ENCODE results near the gene PRPSAP2.
"Not testable (repeated sequence)": the region's sequence is repeated elsewhere in the genome, so short reads cannot be mapped to it uniquely, and the experiment has no call there.

The PRPSAP2 gene

GRCh38 chr17:18857864-18858566 lies at the start of gene PRPSAP2:
Gene PRPSAP2, plus strand, starts transcription at chr17:18858131. Its CDS starts 7,703 bp downstream, at chr17:18865834.
- peak; percentile 78 to 91 for DNase-seq (ENCODE audit: low read depth in 1 of 2, low spot score in 1 of 2)

- DNase-seq (ENCODE audit: low read depth in 1 of 2, low spot score in 1 of 2) = not testable (repeated sequence)
Observed at GRCh38 chr17:18815924-18816323, 42.0 kb upstream of the PRPSAP2 start.

GRCh38 chr17:18816489-18817371 lies 41.2 kb upstream of the PRPSAP2 start:
- peak in 1 of 2 donors; percentile 49 for DNase-seq (ENCODE audit: low read depth in 1 of 2, low spot score in 1 of 2)

GRCh38 chr17:18821430-18821829 lies 36.5 kb upstream of the PRPSAP2 start:
- not testable (repeated sequence) for DNase-seq (ENCODE audit: low read depth in 1 of 2, low spot score in 1 of 2)

- not testable (repeated sequence) for DNase-seq (ENCODE audit: low read depth in 1 of 2, low spot score in 1 of 2)
Observed at GRCh38 chr17:18827613-18828012, 30.3 kb upstream of the PRPSAP2 start.

- DNase-seq (ENCODE audit: low read depth in 1 of 2, low spot score in 1 of 2) = no peak
Observed at GRCh38 chr17:18848501-18848900, 9.4 kb upstream of the PRPSAP2 start.

- DNase-seq (ENCODE audit: low read depth in 1 of 2, low spot score in 1 of 2) = no peak
Observed at GRCh38 chr17:18850679-18851078, 7.3 kb upstream of the PRPSAP2 start.

- DNase-seq (ENCODE audit: low read depth in 1 of 2, low spot score in 1 of 2) = no peak
Observed at GRCh38 chr17:18851201-18851600, 6.7 kb upstream of the PRPSAP2 start.

- no peak for DNase-seq (ENCODE audit: low read depth in 1 of 2, low spot score in 1 of 2)
Observed at GRCh38 chr17:18854956-18855355, 3.0 kb upstream of the PRPSAP2 start.

- peak; percentile 59 to 88 for DNase-seq (ENCODE audit: low read depth in 1 of 2, low spot score in 1 of 2)
Observed at GRCh38 chr17:18855831-18856569, 1.9 kb upstream of the PRPSAP2 start.

GRCh38 chr17:18856570-18856915 lies 1.4 kb upstream of the PRPSAP2 start:
- no peak for DNase-seq (ENCODE audit: low read depth in 1 of 2, low spot score in 1 of 2)

- no peak for DNase-seq (ENCODE audit: low read depth in 1 of 2, low spot score in 1 of 2)
Observed at GRCh38 chr17:18858567-18859245, 775 bp downstream of the PRPSAP2 start.

GRCh38 chr17:18859256-18859655 lies 1.3 kb downstream of the PRPSAP2 start:
- DNase-seq (ENCODE audit: low read depth in 1 of 2, low spot score in 1 of 2) = no peak

- no peak for DNase-seq (ENCODE audit: low read depth in 1 of 2, low spot score in 1 of 2)
Observed at GRCh38 chr17:18860161-18860972, 2.4 kb downstream of the PRPSAP2 start.

- DNase-seq (ENCODE audit: low read depth in 1 of 2, low spot score in 1 of 2) = no peak
Observed at GRCh38 chr17:18862011-18862410, 4.1 kb downstream of the PRPSAP2 start.

- not testable (repeated sequence) for DNase-seq (ENCODE audit: low read depth in 1 of 2, low spot score in 1 of 2)
Observed at GRCh38 chr17:18864996-18865395, 7.1 kb downstream of the PRPSAP2 start.

- DNase-seq (ENCODE audit: low read depth in 1 of 2, low spot score in 1 of 2) = no peak
Observed at GRCh38 chr17:18866866-18867813, 9.2 kb downstream of the PRPSAP2 start.

GRCh38 chr17:18877104-18877645 lies 19.2 kb downstream of the PRPSAP2 start:
- no peak for DNase-seq (ENCODE audit: low read depth in 1 of 2, low spot score in 1 of 2)

All from activated CD4-positive, alpha-beta T cell treated with anti-CD3 and anti-CD28 coated beads, Interleukin-2, amount 50 U/mL, for 24 hours (primary cell).